Sigmoid colon (tissue), 7 donors: ENCODE data around the gene OR6B1. TPM values are rescaled to one million over a fixed set of nuclear protein-coding genes. Genes with fewer than 3 reads are reported as not detected.

ENCODE experiments used
- DNase-seq: peaks from one replicate; pipeline ENCODE4 v3.0.0-alpha.2; 2019
- H3K27ac ChIP-seq, 4 donors: fragments of 200-600 bp; sonication (generic); one replicate each; pipeline ENCODE4 v1.5.1; 2016 to 2019; ENCODE audit warnings: mild to moderate bottlenecking in 1 of 4
- H3K27me3 ChIP-seq, 3 donors: fragments of 200-600 bp; sonication (generic); one replicate each; pipeline ENCODE4 v1.5.1; 2019; ENCODE audit warnings: mild to moderate bottlenecking in 1 of 3
- H3K36me3 ChIP-seq, 4 donors: fragments of 200-600 bp; sonication (generic); one replicate each; pipeline ENCODE4 v1.5.1; 2016 to 2019
- H3K4me1 ChIP-seq, 4 donors: fragments of 200-600 bp; sonication (generic); one replicate each; pipeline ENCODE4 v1.5.1; 2017 to 2019
- H3K4me3 ChIP-seq, 4 donors: fragments of 200-600 bp; sonication (generic); one replicate each; pipeline ENCODE4 v1.5.1; 2017 to 2019; ENCODE audit warnings: mild to moderate bottlenecking in 2 of 4, moderate library complexity in 1 of 4
- H3K9me3 ChIP-seq, 4 donors: fragments of 200-600 bp in 3 of 4; sonication (generic) in 3 of 4; one replicate each; pipeline versions ENCODE4 v1.5.1 to v1.6.1; 2013 to 2019
- EP300 ChIP-seq, 4 donors: sonication (generic); formaldehyde crosslinking; IDR thresholded peaks; one replicate each; pipeline ENCODE4 v1.6.1; 2017; ENCODE audit warnings: antibody characterized with exemption in 4 of 4
- POLR2A ChIP-seq, 2 donors: fragments of 450-650 bp; IDR thresholded peaks; one replicate each; pipeline ENCODE4 v1.6.1; 2016; ENCODE audit warnings: antibody characterized with exemption in 2 of 2, mild to moderate bottlenecking in 2 of 2, moderate library complexity in 2 of 2
- POLR2AphosphoS5 ChIP-seq, 4 donors: sonication (generic); formaldehyde crosslinking; IDR thresholded peaks; one replicate each; pipeline ENCODE4 v1.6.1; 2017; ENCODE audit warnings: antibody characterized with exemption in 4 of 4
- WGBS, 2 donors: extraction: QIAGEN DNeasy Blood & Tissue Kit; methylation state at CpG; one replicate each; pipeline ENCODE4 v1.1.7; 2013; 5-methylcytosine and 5-hydroxymethylcytosine counted together
- intact Hi-C: fragments of 100-400 bp; cut with DNase I; formaldehyde crosslinking; loops from one replicate; pipeline ENCODE4 v1.15.1; 2023
- polyA plus RNA-seq, 3 donors: library from polyadenylated mRNA; stranded (reverse); fragments of 200-250 nt; gene quantifications; one replicate each; pipeline ENCODE4 v1.2.3, GENCODE V29; 2013
- total RNA-seq, 4 donors: library from RNA; depleted of rRNA; stranded (reverse); fragments of >200 nt; gene quantifications; one replicate each; pipeline ENCODE4 v1.1.0, GENCODE V29; 2016
- TF ChIP-seq, protein P1 (sequence below), 4 experiments: fragments of 450-650 bp in 3 of 4; fragments of 200-600 bp in 1 of 4; IDR thresholded peaks; one replicate each; pipeline ENCODE4 v1.5.1; 2016 to 2019; ENCODE audit warnings: antibody characterized with exemption in 4 of 4, mild to moderate bottlenecking in 3 of 4, moderate library complexity in 2 of 4
- donor health status: healthy with polysubstance abuse.
- donor health status: Bipolar disorder and iron deficiency.
- donor health status: healthy.

OR6B1 gene
- total and polyA plus RNA-seq, 7 donors = not detected

DNA sequence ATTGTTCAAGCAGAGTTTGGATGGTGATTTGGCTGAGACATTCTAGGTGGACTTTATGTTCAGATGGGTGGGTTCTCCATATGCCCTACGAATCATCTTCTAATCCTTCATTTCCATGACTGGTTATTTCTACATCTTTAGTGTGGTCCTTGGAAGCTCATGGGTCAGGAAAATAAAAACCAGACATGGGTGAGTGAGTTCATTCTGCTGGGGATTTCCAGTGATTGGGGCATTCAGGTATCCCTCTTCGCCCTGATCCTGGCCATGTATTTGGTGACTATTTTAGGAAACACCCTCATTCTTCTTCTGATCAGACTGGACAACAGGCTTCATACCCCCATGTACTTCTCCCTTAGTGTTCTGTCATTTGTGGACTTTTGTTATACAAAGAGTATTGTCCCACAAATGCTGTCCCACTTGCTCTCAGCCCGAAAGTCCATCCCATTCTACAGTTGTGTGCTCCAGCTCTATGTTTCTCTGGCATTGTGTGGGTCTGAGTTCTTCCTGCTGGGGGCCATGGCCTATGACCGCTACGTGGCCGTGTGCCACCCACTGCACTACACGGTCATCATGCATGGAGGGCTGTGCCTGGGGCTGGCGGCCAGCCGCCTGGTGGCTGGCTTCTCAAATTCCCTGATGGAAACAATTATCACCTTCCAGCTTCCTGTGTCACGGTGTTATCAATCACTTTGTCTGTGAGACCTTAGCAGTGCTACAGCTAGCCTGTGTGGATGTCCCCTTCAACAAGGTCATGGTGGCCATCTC lies 19.2 kb upstream of the OR6B1 start:
- H3K9me3 ChIP-seq = no peaks in the 10 kb centered on the region
- TF ChIP-seq, protein P1, sequence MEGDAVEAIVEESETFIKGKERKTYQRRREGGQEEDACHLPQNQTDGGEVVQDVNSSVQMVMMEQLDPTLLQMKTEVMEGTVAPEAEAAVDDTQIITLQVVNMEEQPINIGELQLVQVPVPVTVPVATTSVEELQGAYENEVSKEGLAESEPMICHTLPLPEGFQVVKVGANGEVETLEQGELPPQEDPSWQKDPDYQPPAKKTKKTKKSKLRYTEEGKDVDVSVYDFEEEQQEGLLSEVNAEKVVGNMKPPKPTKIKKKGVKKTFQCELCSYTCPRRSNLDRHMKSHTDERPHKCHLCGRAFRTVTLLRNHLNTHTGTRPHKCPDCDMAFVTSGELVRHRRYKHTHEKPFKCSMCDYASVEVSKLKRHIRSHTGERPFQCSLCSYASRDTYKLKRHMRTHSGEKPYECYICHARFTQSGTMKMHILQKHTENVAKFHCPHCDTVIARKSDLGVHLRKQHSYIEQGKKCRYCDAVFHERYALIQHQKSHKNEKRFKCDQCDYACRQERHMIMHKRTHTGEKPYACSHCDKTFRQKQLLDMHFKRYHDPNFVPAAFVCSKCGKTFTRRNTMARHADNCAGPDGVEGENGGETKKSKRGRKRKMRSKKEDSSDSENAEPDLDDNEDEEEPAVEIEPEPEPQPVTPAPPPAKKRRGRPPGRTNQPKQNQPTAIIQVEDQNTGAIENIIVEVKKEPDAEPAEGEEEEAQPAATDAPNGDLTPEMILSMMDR (IDR thresholded peaks at IDR 0.05) = no peak
- no peak for TF ChIP-seq POLR2A (IDR thresholded peaks at IDR 0.05)
- TF ChIP-seq EP300 (IDR thresholded peaks at IDR 0.05) = no peak
- no peak for TF ChIP-seq POLR2AphosphoS5 (IDR thresholded peaks at IDR 0.05)
- no peak for DNase-seq
- no peak overlapping the region for H3K4me3 ChIP-seq
- no peaks in the 10 kb centered on the region for H3K27me3 ChIP-seq
- no peaks in the 10 kb centered on the region for H3K36me3 ChIP-seq
- WGBS, 2 donors = 93 to 95% methylated on average over 10 of the region's 10 CpGs
- H3K4me1 ChIP-seq = no peaks in the 10 kb centered on the region
- intact Hi-C loops = no loop called here
- no peak overlapping the region for H3K27ac ChIP-seq

DNA sequence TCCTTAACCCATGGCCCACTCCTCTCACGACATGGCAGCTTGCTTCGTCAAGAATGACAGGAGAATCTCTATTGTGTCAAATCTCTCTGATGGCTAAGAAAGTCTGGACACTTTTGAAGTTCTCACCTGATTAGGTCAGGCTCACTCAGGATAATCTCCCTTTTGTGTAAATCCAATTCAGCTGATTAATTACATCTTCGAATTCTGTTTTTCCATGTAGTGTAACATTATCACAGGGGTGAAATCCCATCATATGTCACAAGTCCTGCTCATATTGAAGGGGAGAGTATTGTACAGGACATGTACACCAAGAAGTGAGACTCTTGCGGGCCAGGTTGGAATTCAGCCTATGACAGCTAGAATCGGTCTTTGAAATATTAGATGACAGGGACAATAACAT lies 16.2 kb upstream of the OR6B1 start:
- Histone ChIP-seq H3K9me3 (no peaks in the 10 kb centered on the region), H3K4me1 (peaks cover 0 to 15% (median 14%) of the 10 kb centered on the region in 4 donors), H3K4me3 (no peak overlapping the region), H3K27ac (no peak overlapping the region), H3K36me3 (no peaks in the 10 kb centered on the region), H3K27me3 (no peaks in the 10 kb centered on the region)
- WGBS, 2 donors = 92 to 94% methylated on average over 5 of the region's 5 CpGs
- TF ChIP-seq EP300 (IDR thresholded peaks at IDR 0.05) (no peak), POLR2AphosphoS5 (IDR thresholded peaks at IDR 0.05) (no peak), POLR2A (IDR thresholded peaks at IDR 0.05) (no peak)
- TF ChIP-seq, protein P1 (IDR thresholded peaks at IDR 0.05) = no peak
- no peak for DNase-seq
- intact Hi-C loops = no loop called here

DNA sequence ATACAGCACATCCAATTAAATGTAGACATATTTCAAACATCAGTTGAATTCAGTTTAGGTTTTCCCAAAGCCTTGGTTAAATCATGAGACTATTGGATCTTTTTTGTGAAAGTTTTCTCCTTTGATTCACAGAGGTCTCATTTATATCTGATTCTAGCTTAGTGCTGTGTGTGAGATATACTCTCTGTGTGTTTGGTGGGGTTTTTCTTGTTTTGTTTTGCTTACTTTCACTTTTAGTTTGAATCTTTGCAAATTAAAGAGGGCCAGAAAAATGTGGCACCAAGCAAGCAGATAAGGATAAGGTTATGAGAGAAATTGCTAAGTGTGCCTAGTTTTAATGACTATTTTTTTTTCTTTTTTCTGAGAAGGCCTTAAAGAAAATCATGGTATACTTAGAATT lies 12.6 kb upstream of the OR6B1 start:
- DNase-seq = no peak
- TF ChIP-seq POLR2AphosphoS5 (IDR thresholded peaks at IDR 0.05) (no peak), POLR2A (IDR thresholded peaks at IDR 0.05) (no peak), EP300 (IDR thresholded peaks at IDR 0.05) (no peak)
- TF ChIP-seq, protein P1 (IDR thresholded peaks at IDR 0.05) = no peak
- no peaks in the 10 kb centered on the region for H3K9me3 ChIP-seq
- no peak overlapping the region for H3K4me3 ChIP-seq
- H3K4me1 ChIP-seq = peaks cover 0 to 32% (median 30%) of the 10 kb centered on the region in 4 donors
- no peaks in the 10 kb centered on the region for H3K27me3 ChIP-seq
- intact Hi-C loops = loop anchor here (5.0 kb wide), 1 partner anchor 85 kb away; the partner anchor contains the start of gene TCAF1
- H3K27ac ChIP-seq = no peak overlapping the region
- no peaks in the 10 kb centered on the region for H3K36me3 ChIP-seq

DNA sequence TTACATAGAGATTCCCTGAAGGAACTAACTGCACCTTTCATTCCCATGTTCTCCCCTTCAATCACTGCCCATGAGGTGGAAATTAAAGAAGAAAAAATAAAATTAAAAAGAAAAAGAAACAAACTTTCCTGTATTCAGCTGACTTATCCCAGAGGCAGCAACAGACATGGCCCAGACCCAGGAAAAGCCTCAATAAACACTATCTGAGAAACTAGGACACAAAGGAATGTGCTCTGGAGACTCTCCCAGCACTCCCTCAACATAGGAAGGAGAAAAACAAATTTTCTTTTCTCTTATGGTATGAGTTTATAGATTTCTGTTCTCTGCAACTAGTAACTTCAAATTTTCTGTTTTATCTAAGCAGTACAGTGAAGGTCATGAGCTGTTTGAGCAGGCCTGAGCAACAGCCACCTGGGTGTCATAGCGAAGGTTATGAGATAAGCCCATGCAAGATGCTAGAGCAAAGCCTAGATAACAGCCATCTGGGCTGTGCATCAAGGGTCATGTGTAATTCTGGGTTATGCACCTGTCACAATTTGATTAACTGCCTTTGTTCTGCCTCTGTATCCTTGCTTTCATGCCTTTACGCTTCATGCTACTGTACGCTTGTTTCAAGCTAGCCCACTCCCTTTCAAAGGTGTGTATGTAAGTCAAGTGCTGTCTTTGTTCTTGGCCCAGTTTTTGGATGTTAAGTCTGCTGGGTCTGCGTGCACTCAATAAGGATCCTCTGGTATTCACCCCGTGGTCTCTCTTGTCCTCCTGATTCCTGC lies 11.0 kb upstream of the OR6B1 start:
- intact Hi-C loops = loop anchor here (5.0 kb wide), 1 partner anchor 87 kb away; the partner anchor contains the start of gene TCAF1
- 90 to 91% methylated on average over 5 of the region's 5 CpGs for WGBS, 2 donors
- no peak for DNase-seq
- TF ChIP-seq POLR2AphosphoS5 (IDR thresholded peaks at IDR 0.05) (no peak), EP300 (IDR thresholded peaks at IDR 0.05) (no peak)
- no peak overlapping the region for H3K4me3 ChIP-seq
- peak overlapping the region; percentile 23 to 52 (median 42) for H3K27ac ChIP-seq
- H3K27me3 ChIP-seq = no peaks in the 10 kb centered on the region
- H3K4me1 ChIP-seq = peaks cover 0 to 44% (median 38%) of the 10 kb centered on the region in 4 donors
- H3K36me3 ChIP-seq = no peaks in the 10 kb centered on the region
- no peaks in the 10 kb centered on the region for H3K9me3 ChIP-seq

DNA sequence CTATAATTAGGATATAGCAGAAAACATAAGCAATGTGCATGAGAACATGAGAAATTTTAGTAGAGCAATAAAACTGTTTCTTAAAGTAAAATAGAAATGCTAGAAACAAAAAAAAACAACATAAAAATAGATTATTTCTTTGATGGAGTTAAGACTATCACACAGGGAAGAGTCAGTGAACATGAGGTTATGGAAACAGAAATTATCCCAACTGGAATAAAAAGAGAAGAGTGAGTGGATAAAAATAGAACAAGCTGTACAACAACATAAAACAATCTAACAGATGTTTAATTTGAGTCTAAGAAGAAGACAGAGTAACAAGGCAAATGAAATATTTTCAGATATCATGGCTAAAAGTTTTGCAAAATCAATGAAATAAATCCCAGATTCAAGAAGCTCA lies 7.5 kb upstream of the OR6B1 start:
- intact Hi-C loops = loop anchor here (5.0 kb wide), 1 partner anchor 110 kb away; no protein-coding TSS in a partner anchor
- Histone ChIP-seq H3K4me3 (no peak overlapping the region), H3K27me3 (no peaks in the 10 kb centered on the region), H3K9me3 (no peaks in the 10 kb centered on the region), H3K4me1 (peaks cover 0 to 42% (median 37%) of the 10 kb centered on the region in 4 donors), H3K36me3 (no peaks in the 10 kb centered on the region), H3K27ac (peak overlapping the region in 2 of 4 donors; percentile 20 to 21)
- DNase-seq = no peak
- no peak for TF ChIP-seq POLR2AphosphoS5 (IDR thresholded peaks at IDR 0.05)
- no peak for TF ChIP-seq EP300 (IDR thresholded peaks at IDR 0.05)
- TF ChIP-seq, protein P1 (IDR thresholded peaks at IDR 0.05) = no peak
- no peak for TF ChIP-seq POLR2A (IDR thresholded peaks at IDR 0.05)
